GM20000 (cell line): ENCODE results near the gene NAA35.

Experiments
- DNase-seq: peaks from one replicate; pipeline ENCODE4 v3.0.0; 2012; ENCODE audit warnings: low spot score
- TF ChIP-seq, protein P1 (sequence below): IDR thresholded peaks from 2 replicates; pipeline ENCODE4 v1.5.1; 2012; ENCODE audit warnings: mild to moderate bottlenecking, control low read depth; ENCODE audit errors: extremely low read depth, missing control alignments

NAA35 gene

DNA sequence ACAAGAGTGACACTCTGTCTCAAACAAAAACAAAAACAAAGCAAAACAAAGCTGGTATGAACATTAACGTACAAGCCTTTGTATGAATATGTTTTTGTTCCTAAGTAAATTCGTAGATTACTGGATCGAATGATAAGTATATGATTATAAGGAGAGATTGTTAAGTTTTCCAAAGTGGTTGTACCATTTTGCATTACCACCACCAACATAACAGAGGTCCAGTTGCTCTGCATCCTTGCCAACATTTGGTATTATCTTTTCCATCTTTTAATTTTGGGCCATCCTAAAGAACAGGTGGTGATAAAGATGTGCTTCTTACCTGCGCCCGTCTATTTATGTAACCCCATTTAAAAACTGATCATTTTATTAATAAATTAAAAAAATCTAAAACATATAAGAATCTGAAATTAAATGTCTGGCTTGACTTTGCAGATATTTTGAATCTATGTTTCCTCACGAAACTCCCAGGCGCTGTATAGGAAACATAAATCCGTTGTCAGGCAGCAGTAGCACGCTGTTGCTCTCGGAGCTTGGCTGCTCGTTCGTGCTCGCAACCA lies 593 bp upstream of the NAA35 start:
- no peak for DNase-seq
- TF ChIP-seq, protein P1, sequence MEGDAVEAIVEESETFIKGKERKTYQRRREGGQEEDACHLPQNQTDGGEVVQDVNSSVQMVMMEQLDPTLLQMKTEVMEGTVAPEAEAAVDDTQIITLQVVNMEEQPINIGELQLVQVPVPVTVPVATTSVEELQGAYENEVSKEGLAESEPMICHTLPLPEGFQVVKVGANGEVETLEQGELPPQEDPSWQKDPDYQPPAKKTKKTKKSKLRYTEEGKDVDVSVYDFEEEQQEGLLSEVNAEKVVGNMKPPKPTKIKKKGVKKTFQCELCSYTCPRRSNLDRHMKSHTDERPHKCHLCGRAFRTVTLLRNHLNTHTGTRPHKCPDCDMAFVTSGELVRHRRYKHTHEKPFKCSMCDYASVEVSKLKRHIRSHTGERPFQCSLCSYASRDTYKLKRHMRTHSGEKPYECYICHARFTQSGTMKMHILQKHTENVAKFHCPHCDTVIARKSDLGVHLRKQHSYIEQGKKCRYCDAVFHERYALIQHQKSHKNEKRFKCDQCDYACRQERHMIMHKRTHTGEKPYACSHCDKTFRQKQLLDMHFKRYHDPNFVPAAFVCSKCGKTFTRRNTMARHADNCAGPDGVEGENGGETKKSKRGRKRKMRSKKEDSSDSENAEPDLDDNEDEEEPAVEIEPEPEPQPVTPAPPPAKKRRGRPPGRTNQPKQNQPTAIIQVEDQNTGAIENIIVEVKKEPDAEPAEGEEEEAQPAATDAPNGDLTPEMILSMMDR, result no peak

DNA sequence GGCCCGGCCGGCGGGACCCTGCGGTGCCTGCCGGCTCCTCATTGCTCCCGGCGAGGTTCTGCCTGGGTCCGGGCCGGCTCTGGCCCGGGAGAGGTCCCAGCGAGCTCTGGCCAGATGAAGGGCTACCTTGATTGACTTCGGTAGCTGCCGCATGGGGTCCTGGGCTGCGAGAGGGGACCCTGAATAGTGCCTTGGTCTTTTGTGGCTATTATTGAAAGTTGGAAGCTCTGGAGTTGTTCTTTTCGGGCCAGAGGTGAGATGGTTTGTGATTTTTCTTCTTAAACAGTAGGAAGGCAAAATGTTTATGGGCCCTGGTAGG lies 635 bp downstream of the NAA35 start:
- TF ChIP-seq, protein P1, result no peak
- DNase-seq, result no peak

DNA sequence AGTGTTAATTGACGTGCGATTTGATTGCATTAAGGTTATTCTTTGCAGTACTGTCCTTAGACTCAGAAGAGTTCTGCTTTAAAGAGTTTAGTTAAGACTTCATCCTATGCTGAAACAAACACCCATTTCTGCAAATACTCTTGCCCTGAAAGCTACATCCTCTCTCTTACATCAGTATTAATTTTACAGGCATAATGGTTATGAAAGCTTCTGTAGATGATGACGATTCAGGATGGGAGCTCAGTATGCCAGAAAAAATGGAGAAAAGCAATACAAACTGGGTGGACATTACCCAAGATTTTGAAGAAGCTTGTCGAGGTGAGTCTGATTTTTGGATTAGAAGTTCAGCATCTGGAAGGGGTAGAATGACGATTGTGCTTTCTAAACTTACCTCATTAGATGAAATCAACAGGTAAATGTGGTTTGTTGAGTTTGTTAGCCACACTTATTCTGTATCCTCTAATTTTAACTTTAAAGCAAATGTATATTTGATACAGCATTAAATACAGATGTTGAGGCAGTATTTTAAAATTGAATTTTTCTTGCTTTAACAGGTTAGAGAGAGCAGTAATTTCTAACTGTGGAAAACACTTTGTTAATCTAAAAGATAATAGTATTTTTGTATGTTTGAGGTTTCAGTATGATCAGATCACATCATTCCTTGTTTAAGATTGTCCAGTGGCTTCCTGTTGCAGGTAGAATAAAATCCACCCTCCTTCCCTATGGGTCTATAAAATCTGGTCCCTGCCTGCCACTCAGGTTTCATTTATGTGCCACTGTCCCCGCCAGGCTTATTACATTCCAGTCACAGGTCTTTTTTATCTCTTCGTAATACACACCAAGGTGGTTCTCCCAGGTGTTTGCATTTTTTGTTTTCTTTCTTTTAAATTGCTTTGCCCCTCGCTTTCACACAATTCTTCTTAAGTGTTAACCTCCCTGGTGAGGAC lies 1.3 kb downstream of the NAA35 start:
- DNase-seq, result no peak
- TF ChIP-seq, protein P1, result no peak

- no peak for DNase-seq
These were observed 2.2 kb downstream of the NAA35 start for GRCh38 chr9:85942913-85943709.

GRCh38 chr9:85943757-85944430 lies 2.9 kb downstream of the NAA35 start:
- DNase-seq, result no peak
- TF ChIP-seq, protein P1, result no peak

More at GRCh38 chr9:85942913-85943709, 2.2 kb downstream of the NAA35 start:
- TF ChIP-seq, protein P1, result no peak

GRCh38 chr9:85944672-85945071 lies 3.7 kb downstream of the NAA35 start:
- DNase-seq, result no peak
- TF ChIP-seq, protein P1, result no peak
